ENCODE results near the gene CRYBB1. TPM values are rescaled to one million over a fixed set of nuclear protein-coding genes. Genes with fewer than 3 reads are reported as not detected.

Gene CRYBB1
- total and polyA plus RNA-seq, 4 donors: 1.4 to 3.6 (median 3.2) TPM

GRCh38 chr22:26573026-26573662, 44.7 kb downstream of the CRYBB1 start:
- DNase-seq (ENCODE audit: low read depth in 4 of 6, low spot score in 6 of 6): peak in 1 of 6 donors; percentile 22
- H3K4me1 ChIP-seq (ENCODE audit: control insufficient read depth, insufficient read depth, low read length): peaks cover 10% of the 10 kb centered on the region
- WGBS (ENCODE audit: insufficient coverage): 72% methylated on average over 9 of the region's 10 CpGs
- H3K36me3 ChIP-seq (ENCODE audit: control insufficient read depth, insufficient read depth, low read length): no peaks in the 10 kb centered on the region
- H3K9me3 ChIP-seq (ENCODE audit: control insufficient read depth, insufficient read depth, low read length): no peaks in the 10 kb centered on the region
- H3K4me3 ChIP-seq (ENCODE audit: low read depth, low read length): no peak overlapping the region
- H3K27me3 ChIP-seq (ENCODE audit: control insufficient read depth, insufficient read depth, low read length): no peaks in the 10 kb centered on the region
- no peak overlapping the region for H3K27ac ChIP-seq (ENCODE audit: low read depth, low read length)

- Histone ChIP-seq H3K27me3 (ENCODE audit: control insufficient read depth, insufficient read depth, low read length) (no peaks in the 10 kb centered on the region), H3K27ac (ENCODE audit: low read depth, low read length) (no peak overlapping the region), H3K9me3 (ENCODE audit: control insufficient read depth, insufficient read depth, low read length) (no peaks in the 10 kb centered on the region), H3K4me3 (ENCODE audit: low read depth, low read length) (no peak overlapping the region), H3K4me1 (ENCODE audit: control insufficient read depth, insufficient read depth, low read length) (peaks cover 10% of the 10 kb centered on the region), H3K36me3 (ENCODE audit: control insufficient read depth, insufficient read depth, low read length) (no peaks in the 10 kb centered on the region)
- DNase-seq (ENCODE audit: low read depth in 4 of 6, low spot score in 6 of 6): no peak
- WGBS (ENCODE audit: insufficient coverage): 86% methylated on average over 13 of the region's 13 CpGs
Observed at GRCh38 chr22:26570864-26571525, 46.8 kb downstream of the CRYBB1 start.

- peaks cover 10% of the 10 kb centered on the region for H3K4me1 ChIP-seq (ENCODE audit: control insufficient read depth, insufficient read depth, low read length)
- peak in 3 of 6 donors; percentile 20 to 40 (median 22) for DNase-seq (ENCODE audit: low read depth in 4 of 6, low spot score in 6 of 6)
- 22% methylated on average over 10 of the region's 10 CpGs for WGBS (ENCODE audit: insufficient coverage)
- H3K4me3 ChIP-seq (ENCODE audit: low read depth, low read length): no peak overlapping the region
- no peak overlapping the region for H3K27ac ChIP-seq (ENCODE audit: low read depth, low read length)
- no peaks in the 10 kb centered on the region for H3K9me3 ChIP-seq (ENCODE audit: control insufficient read depth, insufficient read depth, low read length)
- no peaks in the 10 kb centered on the region for H3K27me3 ChIP-seq (ENCODE audit: control insufficient read depth, insufficient read depth, low read length)
- H3K36me3 ChIP-seq (ENCODE audit: control insufficient read depth, insufficient read depth, low read length): peaks cover 2% of the 10 kb centered on the region
Observed at GRCh38 chr22:26570115-26570514, 47.7 kb downstream of the CRYBB1 start.

- Histone ChIP-seq H3K4me3 (ENCODE audit: low read depth, low read length) (no peak overlapping the region), H3K9me3 (ENCODE audit: control insufficient read depth, insufficient read depth, low read length) (no peaks in the 10 kb centered on the region), H3K36me3 (ENCODE audit: control insufficient read depth, insufficient read depth, low read length) (peaks cover 4% of the 10 kb centered on the region), H3K4me1 (ENCODE audit: control insufficient read depth, insufficient read depth, low read length) (peaks cover 10% of the 10 kb centered on the region), H3K27ac (ENCODE audit: low read depth, low read length) (no peak overlapping the region), H3K27me3 (ENCODE audit: control insufficient read depth, insufficient read depth, low read length) (no peaks in the 10 kb centered on the region)
- DNase-seq (ENCODE audit: low read depth in 4 of 6, low spot score in 6 of 6): peak in 1 of 6 donors; percentile 40
- WGBS (ENCODE audit: insufficient coverage): 56% methylated on average over 4 of the region's 11 CpGs
Observed at GRCh38 chr22:26568207-26568706, 49.6 kb downstream of the CRYBB1 start.

GRCh38 chr22:26567610-26568009, 50.2 kb downstream of the CRYBB1 start:
- Histone ChIP-seq H3K36me3 (ENCODE audit: control insufficient read depth, insufficient read depth, low read length) (peaks cover 4% of the 10 kb centered on the region), H3K4me3 (ENCODE audit: low read depth, low read length) (no peak overlapping the region), H3K27ac (ENCODE audit: low read depth, low read length) (no peak overlapping the region), H3K9me3 (ENCODE audit: control insufficient read depth, insufficient read depth, low read length) (no peaks in the 10 kb centered on the region), H3K4me1 (ENCODE audit: control insufficient read depth, insufficient read depth, low read length) (peaks cover 11% of the 10 kb centered on the region), H3K27me3 (ENCODE audit: control insufficient read depth, insufficient read depth, low read length) (no peaks in the 10 kb centered on the region)
- WGBS (ENCODE audit: insufficient coverage): no CpG with 5 or more reads among the region's 2 CpGs
- DNase-seq (ENCODE audit: low read depth in 4 of 6, low spot score in 6 of 6): no peak

- Histone ChIP-seq H3K9me3 (ENCODE audit: control insufficient read depth, insufficient read depth, low read length) (no peaks in the 10 kb centered on the region), H3K36me3 (ENCODE audit: control insufficient read depth, insufficient read depth, low read length) (peaks cover 4% of the 10 kb centered on the region), H3K27me3 (ENCODE audit: control insufficient read depth, insufficient read depth, low read length) (no peaks in the 10 kb centered on the region), H3K27ac (ENCODE audit: low read depth, low read length) (no peak overlapping the region), H3K4me1 (ENCODE audit: control insufficient read depth, insufficient read depth, low read length) (peaks cover 13% of the 10 kb centered on the region), H3K4me3 (ENCODE audit: low read depth, low read length) (no peak overlapping the region)
- 100% methylated on average over 1 of the region's 3 CpGs for WGBS (ENCODE audit: insufficient coverage)
- no peak for DNase-seq (ENCODE audit: low read depth in 4 of 6, low spot score in 6 of 6)
Observed at GRCh38 chr22:26566994-26567393, 50.8 kb downstream of the CRYBB1 start.

GRCh38 chr22:26565889-26566288, 51.9 kb downstream of the CRYBB1 start:
- WGBS (ENCODE audit: insufficient coverage): 85% methylated on average over 6 of the region's 8 CpGs
- H3K27me3 ChIP-seq (ENCODE audit: control insufficient read depth, insufficient read depth, low read length): no peaks in the 10 kb centered on the region
- peaks cover 4% of the 10 kb centered on the region for H3K36me3 ChIP-seq (ENCODE audit: control insufficient read depth, insufficient read depth, low read length)
- no peak for DNase-seq (ENCODE audit: low read depth in 4 of 6, low spot score in 6 of 6)
- no peak overlapping the region for H3K27ac ChIP-seq (ENCODE audit: low read depth, low read length)
- H3K4me1 ChIP-seq (ENCODE audit: control insufficient read depth, insufficient read depth, low read length): peaks cover 16% of the 10 kb centered on the region
- H3K4me3 ChIP-seq (ENCODE audit: low read depth, low read length): no peak overlapping the region
- no peaks in the 10 kb centered on the region for H3K9me3 ChIP-seq (ENCODE audit: control insufficient read depth, insufficient read depth, low read length)

- H3K36me3 ChIP-seq (ENCODE audit: control insufficient read depth, insufficient read depth, low read length): peaks cover 4% of the 10 kb centered on the region
- H3K4me1 ChIP-seq (ENCODE audit: control insufficient read depth, insufficient read depth, low read length): peaks cover 12% of the 10 kb centered on the region
- H3K27me3 ChIP-seq (ENCODE audit: control insufficient read depth, insufficient read depth, low read length): no peaks in the 10 kb centered on the region
- H3K4me3 ChIP-seq (ENCODE audit: low read depth, low read length): no peak overlapping the region
- H3K27ac ChIP-seq (ENCODE audit: low read depth, low read length): no peak overlapping the region
- no peak for DNase-seq (ENCODE audit: low read depth in 4 of 6, low spot score in 6 of 6)
- no peaks in the 10 kb centered on the region for H3K9me3 ChIP-seq (ENCODE audit: control insufficient read depth, insufficient read depth, low read length)
- WGBS (ENCODE audit: insufficient coverage): 84% methylated on average over 6 of the region's 6 CpGs
Observed at GRCh38 chr22:26565181-26565580, 52.6 kb downstream of the CRYBB1 start.

GRCh38 chr22:26564672-26565071, 53.2 kb downstream of the CRYBB1 start:
- 95% methylated on average over 3 of the region's 3 CpGs for whole genome bisulfite sequencing (ENCODE audit: insufficient coverage)

GRCh38 chr22:26564181-26564580, 53.6 kb downstream of the CRYBB1 start:
- H3K4me1 ChIP-seq (ENCODE audit: control insufficient read depth, insufficient read depth, low read length): peaks cover 6% of the 10 kb centered on the region
- DNase-seq (ENCODE audit: low read depth in 4 of 6, low spot score in 6 of 6): no peak
- no peaks in the 10 kb centered on the region for H3K9me3 ChIP-seq (ENCODE audit: control insufficient read depth, insufficient read depth, low read length)
- peaks cover 4% of the 10 kb centered on the region for H3K36me3 ChIP-seq (ENCODE audit: control insufficient read depth, insufficient read depth, low read length)
- H3K27me3 ChIP-seq (ENCODE audit: control insufficient read depth, insufficient read depth, low read length): no peaks in the 10 kb centered on the region
- WGBS (ENCODE audit: insufficient coverage): 91% methylated on average over 7 of the region's 8 CpGs
- no peak overlapping the region for H3K4me3 ChIP-seq (ENCODE audit: low read depth, low read length)
- H3K27ac ChIP-seq (ENCODE audit: low read depth, low read length): no peak overlapping the region

More at GRCh38 chr22:26564672-26565071, 53.2 kb downstream of the CRYBB1 start:
- Histone ChIP-seq H3K4me1 (ENCODE audit: control insufficient read depth, insufficient read depth, low read length) (peaks cover 8% of the 10 kb centered on the region), H3K36me3 (ENCODE audit: control insufficient read depth, insufficient read depth, low read length) (peaks cover 4% of the 10 kb centered on the region), H3K27ac (ENCODE audit: low read depth, low read length) (no peak overlapping the region), H3K4me3 (ENCODE audit: low read depth, low read length) (no peak overlapping the region), H3K9me3 (ENCODE audit: control insufficient read depth, insufficient read depth, low read length) (no peaks in the 10 kb centered on the region), H3K27me3 (ENCODE audit: control insufficient read depth, insufficient read depth, low read length) (no peaks in the 10 kb centered on the region)
- DNase-seq (ENCODE audit: low read depth in 4 of 6, low spot score in 6 of 6): no peak
